Neuronal stem cell (in vitro differentiated cells): ENCODE measurements around the gene IKZF2.

ENCODE experiments used
- DNase-seq: peaks from one replicate; pipeline ENCODE4 v3.0.0-alpha.2; 2013; ENCODE audit warnings: low spot score
- H2AFZ ChIP-seq: one replicate; pipeline ENCODE4 v1.6.1; 2013; ENCODE audit warnings: mild to moderate bottlenecking, low read length, inconsistent platforms
- H2AK5ac ChIP-seq: 2 replicates; pipeline ENCODE4 v1.6.1; 2013; ENCODE audit warnings: low read depth, mild to moderate bottlenecking, inconsistent platforms, low read length, moderate library complexity, mixed read lengths
- H2BK120ac ChIP-seq: 2 replicates; pipeline ENCODE4 v1.6.1; 2013; ENCODE audit warnings: low read depth, mild to moderate bottlenecking, inconsistent platforms, low read length, moderate library complexity, mixed read lengths
- H2BK12ac ChIP-seq: one replicate; pipeline ENCODE4 v1.6.1; 2013; ENCODE audit warnings: low read length, inconsistent platforms
- H2BK15ac ChIP-seq: 2 replicates; pipeline ENCODE4 v1.6.1; 2013; ENCODE audit warnings: mild to moderate bottlenecking, low read length, inconsistent platforms, mixed read lengths
- H2BK5ac ChIP-seq: one replicate; pipeline ENCODE4 v1.6.1; 2013; ENCODE audit warnings: inconsistent platforms, mild to moderate bottlenecking, low read length, moderate library complexity
- H3K14ac ChIP-seq: one replicate; pipeline ENCODE4 v1.6.1; 2013; ENCODE audit warnings: low read length, inconsistent platforms
- H3K18ac ChIP-seq: 2 replicates; pipeline ENCODE4 v1.6.1; 2013; ENCODE audit warnings: low read length, inconsistent platforms
- H3K23ac ChIP-seq: 2 replicates; pipeline ENCODE4 v1.6.1; 2013; ENCODE audit warnings: low read depth, mild to moderate bottlenecking, mixed read lengths, low read length, inconsistent platforms; ENCODE audit not compliant: poor library complexity
- H3K27ac ChIP-seq: replicated peaks from 3 replicates; pipeline ENCODE4 v1.5.1; 2013; ENCODE audit warnings: low read length, inconsistent platforms
- H3K27me3 ChIP-seq, 3 experiments: 2 replicates each; pipeline ENCODE4 v1.6.1; 2013; ENCODE audit warnings: low read length in 3 of 3, mild to moderate bottlenecking in 2 of 3, inconsistent platforms in 1 of 3, low read depth in 1 of 3, mixed read lengths in 1 of 3, moderate library complexity in 1 of 3; ENCODE audit not compliant: control insufficient read depth in 3 of 3, insufficient read depth in 3 of 3
- H3K36me3 ChIP-seq, 2 donors: replicated peaks in 1 of 2; 2 replicates each; pipeline ENCODE4 v1.6.1; 2013; ENCODE audit warnings: low read length in 2 of 2; ENCODE audit not compliant: control insufficient read depth in 2 of 2, insufficient read depth in 2 of 2
- H3K4ac ChIP-seq: 2 replicates; pipeline ENCODE4 v1.6.1; 2013; ENCODE audit warnings: inconsistent platforms, mild to moderate bottlenecking, low read length, moderate library complexity
- H3K4me1 ChIP-seq, 2 donors: 1 replicate in 1 of 2; 2 replicates in 1 of 2; pipeline ENCODE4 v1.6.1; 2013; ENCODE audit warnings: low read length in 2 of 2, low read depth in 1 of 2; ENCODE audit not compliant: control insufficient read depth in 2 of 2, insufficient read depth in 1 of 2
- H3K4me2 ChIP-seq: one replicate; pipeline ENCODE4 v1.6.1; 2013; ENCODE audit warnings: mild to moderate bottlenecking, low read length, inconsistent platforms; ENCODE audit not compliant: insufficient read depth, poor library complexity, severe bottlenecking
- H3K4me3 ChIP-seq, 2 donors: 2 replicates each; pipeline ENCODE4 v1.5.1; 2013; ENCODE audit warnings: low read length in 2 of 2, mild to moderate bottlenecking in 2 of 2, inconsistent platforms in 1 of 2, moderate library complexity in 1 of 2
- H3K79me1 ChIP-seq: one replicate; pipeline ENCODE4 v1.6.1; 2013; ENCODE audit warnings: low read depth, mild to moderate bottlenecking, inconsistent platforms, low read length, moderate library complexity
- H3K9ac ChIP-seq: one replicate; pipeline ENCODE4 v1.6.1; 2013; ENCODE audit warnings: mild to moderate bottlenecking, low read depth, low read length, inconsistent platforms; ENCODE audit not compliant: poor library complexity
- H3K9me3 ChIP-seq, 2 donors: replicated peaks in 1 of 2; 2 replicates each; pipeline versions ENCODE3 to v1.6.1; 2013; ENCODE audit warnings: low read length in 2 of 2, mild to moderate bottlenecking in 2 of 2, inconsistent platforms in 1 of 2, low read depth in 1 of 2, mixed read lengths in 1 of 2, moderate library complexity in 1 of 2; ENCODE audit not compliant: control insufficient read depth in 2 of 2, insufficient read depth in 1 of 2
- H4K8ac ChIP-seq: one replicate; pipeline ENCODE4 v1.6.1; 2013; ENCODE audit warnings: low read depth, mild to moderate bottlenecking, inconsistent platforms, low read length, moderate library complexity
- H4K91ac ChIP-seq: one replicate; pipeline ENCODE4 v1.6.1; 2013; ENCODE audit warnings: low read length, low read depth, mild to moderate bottlenecking, inconsistent platforms; ENCODE audit not compliant: poor library complexity
- WGBS, 2 donors: extraction: QIAGEN DNeasy Blood & Tissue Kit; methylation state at CpG; one replicate each; pipeline ENCODE4 v1.1.7; 2013; ENCODE audit warnings: missing lambda C conversion rate in 2 of 2, mixed read lengths in 1 of 2; ENCODE audit not compliant: insufficient read length in 2 of 2, insufficient replicate concordance in 1 of 2; ENCODE audit errors: extremely low coverage in 2 of 2; 5-methylcytosine and 5-hydroxymethylcytosine counted together

IKZF2 gene

GRCh38 chr2:213105212-213105611 lies 46.2 kb downstream of the IKZF2 start:
- H2AFZ ChIP-seq, result no peak overlapping the region
- H3K4me3 ChIP-seq, result no peak overlapping the region
- no peak overlapping the region for H2BK120ac ChIP-seq
- no peak overlapping the region for H2BK5ac ChIP-seq
- no peak overlapping the region for H3K9ac ChIP-seq
- no peak overlapping the region for H3K4me2 ChIP-seq
- no peaks in the 10 kb centered on the region for H3K27me3 ChIP-seq
- H3K4ac ChIP-seq, result no peak overlapping the region
- H3K9me3 ChIP-seq, result no peaks in the 10 kb centered on the region
- no CpG with 5 or more reads among the region's 3 CpGs for WGBS, 2 donors
- H4K8ac ChIP-seq, result no peak overlapping the region
- H3K36me3 ChIP-seq, result no peaks in the 10 kb centered on the region
- H3K79me1 ChIP-seq, result no peaks in the 10 kb centered on the region
- H3K18ac ChIP-seq, result no peak overlapping the region
- DNase-seq, result no peak
- H2BK15ac ChIP-seq, result no peak overlapping the region
- H3K23ac ChIP-seq, result no peak overlapping the region
- H2BK12ac ChIP-seq, result no peak overlapping the region
- no peak overlapping the region for H2AK5ac ChIP-seq
- H4K91ac ChIP-seq, result no peak overlapping the region
- no peak overlapping the region for H3K27ac ChIP-seq
- H3K14ac ChIP-seq, result no peak overlapping the region
- H3K4me1 ChIP-seq, result peaks cover 0 to 6% of the 10 kb centered on the region in 2 donors

GRCh38 chr2:213104903-213105202 lies 46.6 kb downstream of the IKZF2 start:
- Histone ChIP-seq H4K8ac (no peak overlapping the region), H2BK120ac (no peak overlapping the region), H3K18ac (no peak overlapping the region), H3K23ac (no peak overlapping the region), H2AFZ (no peak overlapping the region), H3K27me3 (no peaks in the 10 kb centered on the region), H4K91ac (no peak overlapping the region), H2BK15ac (no peak overlapping the region), H3K4ac (no peak overlapping the region), H2AK5ac (no peak overlapping the region), H2BK5ac (no peak overlapping the region), H3K14ac (no peak overlapping the region), H3K9ac (no peak overlapping the region), H3K36me3 (no peaks in the 10 kb centered on the region), H3K9me3 (no peaks in the 10 kb centered on the region), H3K4me3 (no peak overlapping the region), H3K27ac (no peak overlapping the region), H3K79me1 (no peaks in the 10 kb centered on the region), H2BK12ac (no peak overlapping the region), H3K4me2 (no peak overlapping the region), H3K4me1 (peaks cover 0 to 6% of the 10 kb centered on the region in 2 donors)
- DNase-seq, result no peak

- H3K4ac ChIP-seq, result no peak overlapping the region
Observed at GRCh38 chr2:213104092-213104902, 47.1 kb downstream of the IKZF2 start.

GRCh38 chr2:213101692-213102460 lies 49.5 kb downstream of the IKZF2 start:
- Histone ChIP-seq H2BK15ac (no peak overlapping the region), H3K18ac (no peak overlapping the region), H3K36me3 (no peaks in the 10 kb centered on the region), H2BK120ac (no peak overlapping the region), H3K27ac (no peak overlapping the region), H2BK5ac (no peak overlapping the region), H3K79me1 (no peaks in the 10 kb centered on the region), H2AFZ (no peak overlapping the region), H3K4me2 (no peak overlapping the region), H2AK5ac (no peak overlapping the region), H3K27me3 (no peaks in the 10 kb centered on the region), H2BK12ac (no peak overlapping the region), H4K8ac (no peak overlapping the region), H3K23ac (no peak overlapping the region), H3K9ac (no peak overlapping the region), H3K4me1 (peaks cover 0 to 4% of the 10 kb centered on the region in 2 donors), H3K4ac (no peak overlapping the region), H4K91ac (no peak overlapping the region), H3K4me3 (no peak overlapping the region), H3K9me3 (no peaks in the 10 kb centered on the region), H3K14ac (no peak overlapping the region)
- no peak for DNase-seq
- no CpG with 5 or more reads among the region's 5 CpGs for WGBS, 2 donors

More at GRCh38 chr2:213104092-213104902, 47.1 kb downstream of the IKZF2 start:
- Histone ChIP-seq H3K4me3 (no peak overlapping the region), H3K4me2 (no peak overlapping the region), H3K9me3 (no peaks in the 10 kb centered on the region), H3K9ac (no peak overlapping the region), H4K8ac (no peak overlapping the region), H2BK5ac (no peak overlapping the region), H2BK12ac (no peak overlapping the region), H2BK120ac (no peak overlapping the region), H3K79me1 (no peaks in the 10 kb centered on the region), H3K14ac (no peak overlapping the region), H3K27ac (no peak overlapping the region), H3K36me3 (no peaks in the 10 kb centered on the region), H2AFZ (no peak overlapping the region), H3K23ac (no peak overlapping the region), H4K91ac (no peak overlapping the region), H2AK5ac (no peak overlapping the region), H2BK15ac (no peak overlapping the region), H3K27me3 (no peaks in the 10 kb centered on the region), H3K18ac (no peak overlapping the region), H3K4me1 (peaks cover 0 to 6% of the 10 kb centered on the region in 2 donors)
- no peak for DNase-seq
- WGBS, 2 donors, result no CpG with 5 or more reads among the region's 7 CpGs
